Neural progenitor cell (in vitro differentiated cells): ENCODE measurements around the gene TEX14. TPM values are rescaled to one million over a fixed set of nuclear protein-coding genes. Genes with fewer than 3 reads are reported as not detected.
A peak's percentile ranks its signal among the peaks of the same experiment; 100 is the strongest.

Experiments
- DNase-seq: peaks from one replicate; pipeline ENCODE4 v3.0.0-alpha.2; 2016; ENCODE audit warnings: low spot score
- H2AFZ ChIP-seq: fragments of 200-600 bp; sonication (generic); replicated peaks from 2 replicates; pipeline ENCODE4 v1.6.1; 2016; ENCODE audit warnings: antibody characterized with exemption
- H3F3A ChIP-seq: fragments of 200-600 bp; sonication (generic); 2 replicates; pipeline ENCODE4 v1.6.1; 2016; ENCODE audit warnings: antibody characterized with exemption, low read depth
- H3K27ac ChIP-seq: fragments of 200-600 bp; sonication (generic); 2 replicates; pipeline ENCODE4 v1.5.1; 2016; ENCODE audit warnings: mild to moderate bottlenecking
- H3K27me3 ChIP-seq: fragments of 200-600 bp; sonication (generic); 2 replicates; pipeline ENCODE4 v1.6.1; 2016; ENCODE audit warnings: mild to moderate bottlenecking, moderate library complexity
- H3K36me3 ChIP-seq: fragments of 200-600 bp; sonication (generic); 2 replicates; pipeline ENCODE4 v1.5.1; 2016
- H3K4me1 ChIP-seq: fragments of 200-600 bp; sonication (generic); 2 replicates; pipeline ENCODE4 v1.6.1; 2016; ENCODE audit warnings: mixed run types
- H3K4me2 ChIP-seq: fragments of 200-600 bp; sonication (generic); 2 replicates; pipeline ENCODE4 v1.6.1; 2016
- H3K4me3 ChIP-seq: fragments of 200-600 bp; sonication (generic); 2 replicates; pipeline ENCODE4 v1.5.1; 2016
- H3K79me2 ChIP-seq: fragments of 200-600 bp; sonication (generic); 2 replicates; pipeline ENCODE4 v1.6.1; 2016; ENCODE audit warnings: low read depth
- H3K9ac ChIP-seq: fragments of 200-600 bp; sonication (generic); 2 replicates; pipeline ENCODE4 v1.6.1; 2016
- H3K9me3 ChIP-seq: fragments of 200-600 bp; sonication (generic); 2 replicates; pipeline ENCODE4 v1.5.1; 2016; ENCODE audit warnings: low read depth
- H4K20me1 ChIP-seq: fragments of 200-600 bp; sonication (generic); 2 replicates; pipeline ENCODE4 v1.6.1; 2016; ENCODE audit warnings: low read depth
- H3K27ac Mint-ChIP-seq: 3 replicates; pipeline ENCODE4 v1.8.0; 2021; ENCODE audit warnings: mixed read lengths
- H3K27me3 Mint-ChIP-seq: 2 replicates; pipeline ENCODE4 v1.8.0; 2022; ENCODE audit warnings: low read depth, mild to moderate bottlenecking, inconsistent platforms, moderate library complexity, mixed read lengths; ENCODE audit not compliant: insufficient read depth
- H3K36me3 Mint-ChIP-seq: 3 replicates; pipeline ENCODE4 v1.8.0; 2021; ENCODE audit warnings: mixed read lengths
- H3K4me1 Mint-ChIP-seq: 3 replicates; pipeline ENCODE4 v1.8.0; 2021; ENCODE audit warnings: mixed read lengths
- H3K4me3 Mint-ChIP-seq: 3 replicates; pipeline ENCODE4 v1.8.0; 2021; ENCODE audit warnings: mild to moderate bottlenecking, moderate library complexity, mixed read lengths
- H3K9me3 Mint-ChIP-seq: 3 replicates; pipeline ENCODE4 v1.8.0; 2020; ENCODE audit warnings: mixed read lengths
- EZH2 ChIP-seq: fragments of 200-600 bp; sonication (generic); IDR thresholded peaks from 2 replicates; pipeline ENCODE4 v1.6.1; 2017; ENCODE audit warnings: antibody characterized with exemption, mild to moderate bottlenecking, moderate library complexity
- EZH2phosphoT487 ChIP-seq: fragments of 200-600 bp; sonication (generic); IDR thresholded peaks from 2 replicates; pipeline ENCODE4 v1.6.1; 2017; ENCODE audit warnings: antibody characterized with exemption
- total RNA-seq: library from RNA; depleted of rRNA; stranded (reverse); fragments of >200 nt; gene quantifications from 2 replicates; pipeline ENCODE4 v1.2.3, GENCODE V29; 2015; ENCODE audit warnings: low replicate concordance
- TF ChIP-seq, protein P1 (sequence below): fragments of 200-600 bp; sonication (generic); IDR thresholded peaks from 2 replicates; pipeline ENCODE4 v1.5.1; 2017; ENCODE audit warnings: antibody characterized with exemption, mild to moderate bottlenecking

TEX14 gene
- total RNA-seq, 1 donor from 2014 or later, result 0.09 TPM

DNA sequence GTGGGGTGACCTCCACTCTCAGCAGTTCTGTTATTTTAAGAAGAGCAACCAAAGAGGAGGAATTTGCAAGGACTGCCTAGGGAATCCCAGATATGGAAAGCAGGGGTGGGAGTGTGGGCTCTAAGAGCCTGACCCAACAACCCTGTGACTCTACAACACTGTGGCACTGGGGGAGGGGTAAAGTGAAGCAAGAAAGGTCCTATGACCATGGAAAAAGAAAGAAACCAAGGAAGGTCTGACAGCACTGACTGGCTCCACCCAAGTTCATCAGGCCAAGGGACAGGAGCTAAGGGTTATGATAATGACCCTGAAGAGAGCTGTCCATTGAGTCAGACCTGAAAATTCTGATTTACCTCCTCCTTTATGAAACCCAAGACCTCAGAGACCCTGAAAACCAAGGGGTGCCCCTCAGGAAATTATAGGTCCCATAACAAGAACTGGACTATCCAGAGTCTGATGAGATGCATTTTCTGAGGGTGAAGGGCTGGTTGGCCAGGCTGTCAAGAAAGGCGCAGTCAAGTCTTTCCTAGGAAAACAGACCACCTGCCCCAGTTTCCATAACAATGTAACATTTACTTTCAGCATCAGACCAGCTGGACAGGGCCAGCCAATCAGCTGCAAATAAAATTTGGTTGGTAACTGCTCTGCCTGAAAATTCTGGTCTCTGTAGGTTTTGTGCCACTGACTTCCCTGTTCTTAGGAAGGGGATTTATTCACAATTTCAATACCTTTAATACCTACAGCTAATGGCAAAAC is 123.6 kb downstream of the TEX14 start:
- DNase-seq, result no peak
- peaks cover 5% of the 10 kb centered on the region for H3K27me3 Mint-ChIP-seq
- H3F3A ChIP-seq, result peaks cover 6% of the 10 kb centered on the region
- H3K4me1 ChIP-seq, result peaks cover 6% of the 10 kb centered on the region
- no peak overlapping the region for H3K4me3 Mint-ChIP-seq
- H3K79me2 ChIP-seq, result no peaks in the 10 kb centered on the region
- H3K4me1 Mint-ChIP-seq, result peaks cover 6% of the 10 kb centered on the region
- no peak overlapping the region for H3K27ac Mint-ChIP-seq
- H3K9me3 Mint-ChIP-seq, result no peaks in the 10 kb centered on the region
- no peaks in the 10 kb centered on the region for H4K20me1 ChIP-seq
- no peak overlapping the region for H2AFZ ChIP-seq
- no peaks in the 10 kb centered on the region for H3K36me3 Mint-ChIP-seq
- no peak overlapping the region for H3K4me2 ChIP-seq
- no peak overlapping the region for H3K4me3 ChIP-seq
- TF ChIP-seq EZH2 (no peak), EZH2phosphoT487 (no peak)
- TF ChIP-seq, protein P1, sequence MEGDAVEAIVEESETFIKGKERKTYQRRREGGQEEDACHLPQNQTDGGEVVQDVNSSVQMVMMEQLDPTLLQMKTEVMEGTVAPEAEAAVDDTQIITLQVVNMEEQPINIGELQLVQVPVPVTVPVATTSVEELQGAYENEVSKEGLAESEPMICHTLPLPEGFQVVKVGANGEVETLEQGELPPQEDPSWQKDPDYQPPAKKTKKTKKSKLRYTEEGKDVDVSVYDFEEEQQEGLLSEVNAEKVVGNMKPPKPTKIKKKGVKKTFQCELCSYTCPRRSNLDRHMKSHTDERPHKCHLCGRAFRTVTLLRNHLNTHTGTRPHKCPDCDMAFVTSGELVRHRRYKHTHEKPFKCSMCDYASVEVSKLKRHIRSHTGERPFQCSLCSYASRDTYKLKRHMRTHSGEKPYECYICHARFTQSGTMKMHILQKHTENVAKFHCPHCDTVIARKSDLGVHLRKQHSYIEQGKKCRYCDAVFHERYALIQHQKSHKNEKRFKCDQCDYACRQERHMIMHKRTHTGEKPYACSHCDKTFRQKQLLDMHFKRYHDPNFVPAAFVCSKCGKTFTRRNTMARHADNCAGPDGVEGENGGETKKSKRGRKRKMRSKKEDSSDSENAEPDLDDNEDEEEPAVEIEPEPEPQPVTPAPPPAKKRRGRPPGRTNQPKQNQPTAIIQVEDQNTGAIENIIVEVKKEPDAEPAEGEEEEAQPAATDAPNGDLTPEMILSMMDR, result no peak
- no peaks in the 10 kb centered on the region for H3K36me3 ChIP-seq
- H3K27ac ChIP-seq, result no peak overlapping the region
- H3K27me3 ChIP-seq, result no peaks in the 10 kb centered on the region
- H3K9me3 ChIP-seq, result no peaks in the 10 kb centered on the region
- H3K9ac ChIP-seq, result no peak overlapping the region

DNA sequence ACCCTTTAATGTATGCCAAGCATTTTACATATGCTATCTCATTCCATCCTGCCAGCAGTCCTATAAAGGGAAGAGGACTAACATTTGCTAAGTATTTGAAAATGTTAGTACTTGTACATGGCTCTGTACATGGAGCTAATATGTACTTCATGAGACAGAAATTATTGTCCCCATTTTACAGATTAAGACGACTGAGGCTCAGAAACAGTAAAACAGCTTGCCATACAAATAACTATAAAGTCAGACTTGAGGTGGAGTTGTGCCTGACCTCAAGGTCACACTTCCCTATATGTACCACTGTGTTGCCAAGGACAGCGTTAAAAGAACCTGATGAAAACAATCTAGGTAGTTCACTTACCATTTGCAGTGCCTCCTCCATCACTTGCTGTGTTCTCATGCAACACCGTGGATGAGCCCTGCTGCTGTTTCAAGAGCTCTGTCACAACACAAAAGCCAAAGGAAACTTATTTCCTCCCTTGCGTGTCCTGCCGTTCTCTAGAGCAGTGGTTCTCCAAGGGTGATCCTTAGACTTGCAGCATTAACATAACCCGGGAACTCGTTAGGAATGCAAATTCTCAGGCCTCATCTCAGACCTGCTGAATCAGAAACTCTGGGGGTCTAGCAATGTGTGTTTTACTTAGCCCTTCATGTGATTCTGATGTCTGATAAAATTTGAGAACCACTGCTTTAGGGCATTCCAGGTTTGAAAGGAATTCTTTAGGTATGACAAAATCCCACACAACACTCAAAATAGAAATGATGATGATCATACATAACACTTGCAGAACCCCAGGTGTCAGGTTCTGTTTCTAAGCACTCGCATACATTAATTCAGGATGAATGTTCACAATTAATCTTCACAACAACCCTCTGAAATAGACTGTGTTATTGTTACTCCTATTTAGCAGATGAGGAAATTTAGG is 126.2 kb downstream of the TEX14 start:
- peak overlapping the region; percentile 69 for H3K27ac Mint-ChIP-seq
- DNase-seq, result no peak
- no peaks in the 10 kb centered on the region for H3K79me2 ChIP-seq

DNA sequence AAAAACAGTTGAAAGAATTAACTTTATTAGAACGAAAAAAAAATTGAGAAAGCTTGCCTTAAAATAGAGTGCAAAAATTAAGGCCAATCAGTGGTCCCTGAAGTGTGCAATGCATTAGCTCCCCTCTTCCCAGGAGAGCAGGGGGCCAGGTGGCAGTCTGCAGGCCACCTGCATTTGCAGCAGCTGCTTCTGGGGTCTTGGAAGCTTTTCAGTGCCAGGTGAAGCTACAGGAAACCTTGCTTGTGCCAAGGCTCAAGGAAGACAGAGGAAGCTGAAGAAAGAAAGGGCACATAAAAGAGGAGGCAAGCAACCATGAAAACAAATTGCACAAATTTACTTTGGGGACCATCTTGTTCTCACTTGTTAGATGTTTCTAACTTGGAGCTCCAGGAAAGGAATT is 126.9 kb downstream of the TEX14 start:
- Histone ChIP-seq H3K4me1 (no peaks in the 10 kb centered on the region), H3F3A (no peaks in the 10 kb centered on the region), H3K27me3 (no peaks in the 10 kb centered on the region), H3K4me2 (no peak overlapping the region), H3K9ac (no peak overlapping the region), H3K79me2 (no peaks in the 10 kb centered on the region), H3K27ac (no peak overlapping the region), H2AFZ (no peak overlapping the region), H3K9me3 (no peaks in the 10 kb centered on the region), H3K36me3 (no peaks in the 10 kb centered on the region), H3K4me3 (no peak overlapping the region), H4K20me1 (no peaks in the 10 kb centered on the region)
- Mint-ChIP-seq H3K4me3 (no peak overlapping the region), H3K27ac (no peak overlapping the region), H3K9me3 (no peaks in the 10 kb centered on the region), H3K36me3 (no peaks in the 10 kb centered on the region), H3K4me1 (peaks cover 6% of the 10 kb centered on the region), H3K27me3 (peaks cover 2% of the 10 kb centered on the region)
- TF ChIP-seq EZH2phosphoT487, result no peak
- TF ChIP-seq EZH2, result no peak
- TF ChIP-seq, protein P1, result no peak
- DNase-seq, result no peak

More for the DNA sequence above, 126.2 kb downstream of the TEX14 start:
- no peaks in the 10 kb centered on the region for H3K36me3 Mint-ChIP-seq
- Histone ChIP-seq H3F3A (no peaks in the 10 kb centered on the region), H3K4me2 (no peak overlapping the region), H4K20me1 (no peaks in the 10 kb centered on the region), H3K9me3 (no peaks in the 10 kb centered on the region), H3K36me3 (no peaks in the 10 kb centered on the region), H3K27ac (no peak overlapping the region), H3K9ac (no peak overlapping the region), H3K4me3 (no peak overlapping the region), H3K4me1 (no peaks in the 10 kb centered on the region), H2AFZ (peak overlapping the region; percentile 19), H3K27me3 (no peaks in the 10 kb centered on the region)
- no peaks in the 10 kb centered on the region for H3K9me3 Mint-ChIP-seq
- no peak overlapping the region for H3K4me3 Mint-ChIP-seq
- H3K27me3 Mint-ChIP-seq, result peaks cover 2% of the 10 kb centered on the region
- H3K4me1 Mint-ChIP-seq, result peaks cover 6% of the 10 kb centered on the region
- TF ChIP-seq EZH2 (no peak), EZH2phosphoT487 (no peak)
- TF ChIP-seq, protein P1, result no peak
